Fibroblast of skin of left quadriceps (primary cell): ENCODE measurements around the gene ITK.

ENCODE experiments used
- DNase-seq, 2 experiments: peaks; one replicate each; pipeline ENCODE4 v3.0.0-alpha.2; 2013; ENCODE audit warnings: low read depth in 2 of 2

ITK gene

DNA sequence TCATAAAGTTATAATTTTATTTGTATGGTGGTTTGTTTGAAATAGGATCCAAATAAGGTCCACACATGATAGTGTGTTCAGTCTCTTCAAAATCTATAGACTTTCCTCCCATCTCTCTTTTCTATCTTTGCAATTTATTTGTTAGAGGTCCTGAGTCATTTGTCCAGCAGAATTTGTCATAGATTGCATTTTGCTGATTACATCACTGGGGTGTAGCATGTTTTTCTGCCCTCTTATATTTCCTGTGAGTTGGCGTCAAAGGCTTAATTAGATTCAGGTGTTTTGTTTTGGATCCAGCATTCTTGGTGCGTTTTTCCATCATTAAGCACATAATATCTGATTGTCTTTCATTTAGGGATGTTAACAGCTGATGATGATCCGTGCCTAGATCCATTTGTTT, 100.3 kb downstream of the ITK start:
- peak; percentile 75 to 79 for DNase-seq

DNA sequence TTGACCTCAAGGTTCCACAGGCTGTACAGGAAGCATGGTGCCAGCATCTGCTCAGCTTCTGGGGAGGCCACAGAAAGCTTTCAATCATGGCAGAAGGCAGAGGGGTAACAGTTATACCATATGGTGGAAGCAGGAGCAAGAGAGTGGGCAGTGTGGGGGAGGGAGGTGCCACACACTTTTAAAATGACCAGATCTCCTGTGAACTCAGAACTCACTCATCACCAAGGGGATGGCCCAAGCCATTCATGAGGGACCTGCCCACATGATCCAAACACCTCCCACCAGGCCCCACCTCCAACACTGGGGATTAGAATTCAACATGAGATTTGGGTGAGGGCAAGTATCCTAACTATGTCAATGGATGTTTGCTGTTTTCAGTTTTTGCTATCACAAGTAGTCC, 101.5 kb downstream of the ITK start:
- no peak for DNase-seq

DNA sequence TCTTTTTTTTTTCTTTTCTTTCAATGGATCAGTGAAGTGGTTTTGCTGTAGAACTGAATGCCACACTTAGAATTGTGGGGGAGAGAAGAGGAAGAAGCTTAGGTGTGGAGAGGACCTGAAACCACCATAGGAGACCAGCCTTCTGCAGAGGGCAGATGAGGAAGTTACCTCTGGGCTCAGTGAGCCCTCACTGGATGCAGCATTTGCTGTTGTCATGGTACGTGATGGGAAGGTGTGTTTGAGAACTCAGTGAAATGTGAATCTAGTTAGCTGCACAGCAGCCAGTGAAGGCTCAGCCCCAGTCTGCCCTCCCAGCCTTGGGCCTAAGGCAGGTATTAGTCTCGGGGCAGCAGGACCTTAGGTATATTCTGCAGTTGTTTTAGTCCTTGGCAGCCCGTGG, 102.8 kb downstream of the ITK start:
- DNase-seq = no peak

DNA sequence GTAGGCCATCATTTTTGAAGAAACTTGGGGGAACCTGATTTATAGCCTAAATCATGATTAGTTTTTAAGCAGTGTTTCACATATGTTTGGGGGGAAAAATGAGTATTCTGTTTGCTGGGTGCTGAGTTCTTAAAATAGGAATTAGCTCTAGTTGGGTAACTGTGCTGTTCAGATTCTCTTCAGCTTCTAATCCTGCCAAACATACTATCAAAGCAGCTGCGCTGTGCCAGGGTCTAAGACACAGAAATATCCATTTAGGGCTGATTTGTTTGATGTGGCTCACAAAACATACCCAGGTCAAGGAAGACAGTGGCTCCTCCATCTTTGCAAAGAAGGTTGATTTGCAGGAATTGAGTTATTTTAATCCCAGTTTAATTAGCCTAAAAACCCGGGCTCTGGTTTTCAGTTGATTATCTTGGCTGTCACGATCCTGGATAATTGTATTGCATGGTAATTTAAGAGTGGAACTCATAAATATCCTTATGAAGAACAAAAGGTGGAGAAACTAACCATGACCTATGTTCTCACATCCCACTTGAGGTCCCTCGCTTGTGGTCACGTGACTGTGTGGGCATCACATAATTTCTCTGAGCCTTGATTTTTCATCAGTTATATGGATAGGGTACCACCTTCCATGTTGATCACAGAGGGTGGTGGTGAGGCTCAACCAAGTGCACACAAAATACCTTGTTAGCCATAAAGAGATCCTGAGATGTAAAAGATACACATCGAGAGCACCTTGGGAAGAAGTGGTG, 104.0 kb downstream of the ITK start:
- DNase-seq = no peak

DNA sequence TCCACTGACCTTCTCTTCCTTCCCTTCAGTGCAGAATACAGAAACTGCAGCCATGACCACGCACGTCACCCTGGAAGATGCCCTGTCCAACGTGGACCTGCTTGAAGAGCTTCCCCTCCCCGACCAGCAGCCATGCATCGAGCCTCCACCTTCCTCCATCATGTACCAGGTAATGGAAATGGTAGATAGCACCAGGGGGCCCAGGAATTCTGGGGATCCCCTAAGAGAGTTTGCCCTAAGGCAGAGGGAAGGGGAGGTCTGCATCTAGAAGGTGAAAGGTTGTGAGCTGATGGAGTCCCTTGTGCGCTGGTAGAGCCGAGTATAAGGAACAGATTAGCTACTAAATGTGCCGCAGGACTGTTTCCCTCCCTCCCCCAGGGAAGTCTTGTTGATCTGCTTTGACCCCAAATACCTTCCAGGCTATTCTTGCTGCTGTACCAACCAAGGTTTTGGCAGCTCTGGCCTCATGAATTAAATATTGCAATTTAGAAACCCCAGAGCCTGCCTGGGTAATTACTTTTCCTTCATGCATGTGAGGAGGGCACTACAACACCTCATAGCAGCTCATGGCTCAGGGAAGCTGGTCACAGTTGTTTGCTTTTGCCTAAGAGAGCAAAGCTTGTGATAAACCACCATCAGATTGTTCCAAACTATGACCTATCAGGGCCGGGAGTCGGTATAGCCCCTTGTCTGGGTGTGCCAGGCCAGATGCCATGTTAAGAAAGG, 104.8 kb downstream of the ITK start:
- DNase-seq = no peak

DNA sequence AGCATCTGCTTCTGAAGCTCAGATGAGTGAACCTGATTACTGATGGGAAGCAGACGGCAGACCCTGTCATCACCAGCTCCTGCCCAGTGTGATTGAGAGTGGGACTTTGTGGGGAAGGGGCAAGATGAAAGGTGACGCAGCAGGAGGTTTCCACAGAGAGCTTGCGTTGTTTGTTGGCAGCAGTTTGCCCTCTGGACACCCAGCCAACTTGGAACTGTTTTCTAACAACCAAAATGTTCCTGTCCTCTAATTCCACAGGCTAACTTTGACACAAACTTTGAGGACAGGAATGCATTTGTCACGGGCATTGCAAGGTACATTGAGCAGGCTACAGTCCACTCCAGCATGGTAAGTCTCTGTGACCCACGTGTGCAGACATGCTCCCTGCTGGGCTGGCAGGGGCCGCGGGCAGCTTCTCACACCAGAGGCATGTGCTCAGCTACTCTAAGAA, 106.1 kb downstream of the ITK start:
- no peak for DNase-seq

DNA sequence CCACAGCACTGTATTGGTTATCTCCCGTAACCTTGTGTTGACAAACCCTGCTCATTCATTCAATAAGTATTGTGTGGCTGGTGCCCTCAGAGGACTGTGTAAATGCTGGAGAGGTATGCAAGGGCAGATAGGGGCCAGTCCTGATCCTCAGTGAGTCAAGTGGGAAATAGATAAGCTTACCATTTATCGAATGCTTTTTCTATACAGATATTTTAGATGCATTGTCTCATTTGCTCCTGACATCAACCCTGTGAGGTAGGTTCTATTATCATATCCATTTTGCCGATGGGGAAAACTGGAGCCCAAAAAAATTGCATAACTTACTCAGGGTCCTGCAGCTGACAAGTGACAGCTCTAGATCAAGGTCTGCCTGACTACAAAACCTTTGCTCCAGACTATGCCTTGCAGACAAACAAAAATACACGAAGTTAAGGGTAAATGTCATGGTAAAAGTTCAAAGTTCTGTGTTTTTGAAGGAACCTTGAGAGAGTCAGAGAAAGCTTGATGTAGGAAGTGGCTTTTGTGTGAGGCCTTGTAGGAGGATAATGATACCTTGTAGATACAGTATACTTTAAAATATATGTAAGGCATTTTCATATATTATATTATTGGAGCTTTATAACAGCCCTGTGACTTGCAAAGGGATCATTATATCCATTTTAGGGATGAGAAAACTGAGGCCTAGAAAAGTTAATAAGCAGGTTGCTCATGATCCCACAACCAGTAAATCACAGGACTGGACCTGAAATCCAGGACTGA, 107.9 kb downstream of the ITK start:
- no peak for DNase-seq

DNA sequence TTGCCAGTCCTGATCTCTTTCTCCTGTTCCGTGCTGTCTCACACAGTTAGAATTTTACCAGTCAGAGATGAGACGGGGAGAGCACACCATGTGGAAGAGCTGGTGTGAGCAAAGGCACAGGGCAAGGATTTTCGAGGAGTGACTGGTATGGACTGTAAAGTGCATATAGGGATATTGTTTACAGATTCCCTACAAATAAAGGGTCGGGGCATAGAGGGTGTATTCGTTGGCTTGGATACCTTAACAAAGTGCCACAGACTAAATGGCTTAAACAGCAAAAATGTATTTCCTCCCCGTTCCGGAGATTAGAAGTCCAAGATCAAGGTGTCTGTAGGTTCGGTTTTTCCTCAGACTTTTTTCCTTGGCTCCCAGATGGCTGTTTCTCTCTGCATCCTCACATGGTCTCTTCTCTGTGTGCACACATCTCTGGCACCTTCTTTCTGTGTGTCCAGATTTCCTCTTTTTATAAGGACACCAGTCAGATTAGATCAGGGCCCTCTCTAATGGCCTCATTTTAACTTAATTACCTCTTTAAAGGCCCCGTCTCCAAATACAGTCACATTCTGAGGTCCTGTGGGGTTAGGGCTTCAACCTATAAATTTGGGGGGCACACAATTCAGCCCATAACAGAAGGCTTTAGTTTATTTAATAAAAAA, 108.7 kb downstream of the ITK start:
- DNase-seq = no peak

DNA sequence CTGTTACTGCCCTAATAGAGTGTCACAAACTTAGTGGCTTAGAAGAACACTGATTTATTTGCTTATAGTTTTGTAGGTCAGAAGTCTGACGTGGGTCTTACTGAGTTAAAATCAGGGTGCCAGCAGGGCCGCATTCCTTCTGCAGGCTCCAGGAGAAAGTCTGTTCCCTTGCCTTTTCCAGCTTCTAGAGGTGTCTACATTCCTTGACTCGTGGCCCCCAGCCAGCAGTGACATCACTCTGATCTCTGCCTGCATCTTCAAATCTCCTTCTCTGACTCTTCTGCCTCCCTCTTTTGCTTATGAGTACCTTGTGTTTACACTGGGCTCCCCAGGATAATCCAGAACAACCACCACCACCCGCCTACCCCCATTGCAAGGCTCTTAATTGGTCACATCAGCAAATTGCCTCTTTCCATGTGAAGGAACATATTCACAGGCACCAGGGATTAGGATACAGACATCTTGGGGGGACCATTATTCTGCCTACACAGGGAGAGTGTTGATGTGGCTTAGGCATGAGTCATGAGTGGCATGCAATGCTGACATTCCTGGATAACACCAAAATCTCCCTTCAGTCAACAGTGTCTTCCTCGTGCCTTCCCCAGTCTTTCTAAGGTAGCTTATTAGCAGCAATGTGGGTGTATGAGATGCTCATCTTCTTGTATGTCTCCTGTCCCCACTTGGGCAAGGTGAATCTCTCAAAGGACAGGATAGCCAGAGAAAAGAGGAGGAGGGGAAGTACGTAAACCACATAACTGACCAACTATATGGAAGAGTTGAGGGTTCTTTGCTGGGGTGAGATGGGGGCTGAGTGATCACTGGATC, 109.7 kb downstream of the ITK start:
- DNase-seq = peak; percentile 74 to 78

DNA sequence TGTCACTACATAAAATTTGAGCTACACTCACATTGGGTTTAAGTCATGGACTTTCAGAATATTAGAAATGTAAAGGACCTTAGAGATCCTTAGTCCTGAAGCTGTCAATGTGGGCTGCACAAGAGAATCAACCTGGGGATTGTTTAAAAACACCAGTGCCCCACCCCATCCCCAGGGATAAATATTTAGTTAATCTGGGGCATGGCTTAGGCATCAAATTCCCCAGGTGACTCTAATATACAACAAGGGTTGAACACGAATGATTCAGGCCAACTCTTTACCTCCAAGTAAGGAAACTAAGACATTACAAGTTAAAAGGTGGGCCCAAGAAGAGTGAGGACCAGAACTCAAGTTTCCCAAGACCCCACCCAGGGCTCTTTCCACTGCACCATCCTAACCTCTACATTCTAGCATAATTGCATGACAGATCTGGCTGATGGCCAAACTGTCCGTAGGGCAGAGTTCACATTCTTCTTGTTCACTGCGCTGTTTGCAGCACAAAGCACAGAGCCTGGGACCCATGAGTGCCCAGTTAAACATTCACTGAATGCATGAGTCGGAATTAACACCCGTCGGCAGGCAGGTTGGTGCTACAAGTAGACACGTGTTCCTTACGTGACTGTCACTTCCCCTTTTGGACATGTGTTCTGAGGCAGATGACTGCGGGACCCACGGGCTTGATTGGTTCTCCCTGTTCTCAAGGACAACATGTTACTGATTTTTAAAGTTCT, 110.5 kb downstream of the ITK start:
- DNase-seq = no peak

DNA sequence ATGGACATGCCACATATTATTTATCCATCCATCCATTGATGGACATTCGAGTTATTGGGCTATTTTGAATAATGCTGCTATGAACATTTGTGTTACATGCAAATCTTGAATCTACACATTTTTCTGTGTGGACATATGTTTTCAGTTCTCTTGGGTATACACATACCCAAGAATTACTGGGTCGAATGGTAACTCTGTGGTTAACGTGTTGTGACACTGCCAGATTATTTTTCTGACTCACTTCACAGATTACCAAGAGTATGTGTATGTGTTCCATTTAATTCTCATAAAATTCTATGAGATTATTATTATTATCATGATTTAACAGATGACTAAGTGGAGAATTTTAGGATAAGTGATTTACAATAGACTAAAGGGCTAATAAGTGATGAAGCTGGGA, 112.0 kb downstream of the ITK start:
- peak; percentile 21 to 30 for DNase-seq

DNA sequence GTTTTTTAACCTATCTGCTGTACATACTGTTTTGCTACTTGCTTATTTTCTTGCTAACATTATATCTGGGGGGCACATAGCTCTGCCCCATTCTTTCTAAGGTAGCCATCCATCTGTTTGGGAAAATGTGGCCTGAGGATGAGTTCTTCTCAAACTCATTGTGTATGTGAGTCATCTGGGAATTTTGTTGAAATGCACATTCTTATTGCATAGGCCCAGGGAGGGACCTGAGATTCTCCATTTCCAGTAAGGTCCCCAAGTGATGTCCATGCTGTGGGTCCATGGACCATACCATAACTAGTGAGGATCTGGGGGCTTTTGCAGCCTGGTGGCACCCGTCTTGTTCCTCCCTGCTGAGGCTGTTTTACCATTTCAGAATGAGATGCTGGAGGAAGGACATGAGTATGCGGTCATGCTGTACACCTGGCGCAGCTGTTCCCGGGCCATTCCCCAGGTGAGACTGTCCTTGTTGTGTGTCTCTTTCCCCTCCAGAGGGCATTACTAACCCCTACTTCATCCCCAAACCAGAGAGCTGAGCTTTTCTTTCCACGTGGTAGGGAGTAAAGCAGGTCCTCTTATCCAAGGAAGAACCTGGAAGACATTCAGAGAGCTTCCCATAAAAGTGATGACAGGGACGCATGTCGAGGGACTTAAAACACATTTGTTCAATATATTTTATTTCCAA, 113.9 kb downstream of the ITK start:
- no peak for DNase-seq

DNA sequence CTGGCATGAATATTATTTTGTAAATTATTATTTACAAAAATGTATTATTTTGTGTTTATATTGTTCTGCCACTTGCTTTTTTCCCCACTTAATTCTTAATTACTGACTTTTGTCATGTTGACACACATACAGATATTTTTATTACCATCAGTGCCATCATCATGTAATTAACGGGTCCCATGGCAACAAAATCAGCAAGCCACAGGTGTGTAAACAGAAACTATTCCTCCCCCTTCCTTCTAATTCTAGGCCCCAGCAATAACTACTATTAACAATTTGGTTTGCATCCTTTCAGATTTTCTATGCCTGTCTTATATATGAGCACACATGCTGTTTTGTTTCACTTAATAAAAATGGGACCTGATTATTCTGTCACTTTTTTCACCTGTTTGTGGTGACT, 114.6 kb downstream of the ITK start:
- DNase-seq = no peak

DNA sequence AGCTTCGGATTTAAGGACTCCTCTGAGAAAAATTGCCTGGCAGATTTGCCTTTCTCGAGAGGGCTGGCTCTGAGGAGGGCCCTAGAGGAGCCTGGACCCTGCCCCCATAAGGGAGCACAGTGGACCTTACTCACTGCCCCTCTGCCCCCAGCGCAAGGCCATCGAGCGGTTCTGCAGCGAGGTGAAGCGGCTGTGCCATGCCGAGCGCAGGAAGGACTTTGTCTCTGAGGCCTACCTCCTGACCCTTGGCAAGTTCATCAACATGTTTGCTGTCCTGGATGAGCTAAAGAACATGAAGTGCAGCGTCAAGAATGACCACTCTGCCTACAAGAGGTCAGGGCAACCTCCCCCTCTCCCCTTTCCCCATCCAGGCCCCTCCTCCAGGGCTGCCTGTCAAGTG, 119.9 kb downstream of the ITK start:
- no peak for DNase-seq

DNA sequence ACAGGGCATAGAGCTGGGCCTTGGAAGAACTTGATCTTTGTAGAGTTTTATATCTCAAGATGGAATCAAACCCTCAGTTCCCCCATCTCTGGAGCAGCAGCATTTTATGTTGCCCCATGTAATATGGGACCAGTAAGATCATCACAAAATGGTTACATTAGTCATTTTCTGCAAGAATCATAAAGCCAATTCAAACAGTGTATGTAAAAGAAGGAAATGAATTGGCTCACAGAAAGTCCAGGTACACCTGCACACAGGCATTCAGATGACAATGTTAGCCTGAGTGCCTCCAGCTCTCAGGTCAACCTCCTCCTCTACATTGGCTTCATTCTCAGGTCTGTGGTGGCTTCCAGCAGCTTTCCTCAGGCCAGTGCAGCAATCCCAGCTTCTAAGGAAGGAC, 120.4 kb downstream of the ITK start:
- DNase-seq = no peak

DNA sequence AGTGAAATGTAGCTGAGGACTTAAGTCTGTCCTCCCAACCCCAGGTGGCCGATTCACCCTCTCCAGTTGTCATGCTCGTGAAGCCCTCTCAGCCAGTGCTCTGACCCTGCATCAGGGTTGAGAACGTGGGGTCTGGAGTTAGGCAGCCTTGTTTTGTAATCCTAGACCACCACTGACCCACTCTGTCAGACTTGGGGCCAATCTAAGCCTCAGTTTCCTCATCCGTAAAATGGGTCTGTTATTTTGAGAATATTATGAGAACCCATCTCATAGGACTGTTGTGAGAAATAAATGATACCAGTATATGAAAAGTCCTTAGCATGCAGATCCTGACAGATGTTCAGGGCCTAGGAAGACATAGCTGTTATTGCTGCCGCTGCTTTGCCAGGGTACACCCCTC, 122.4 kb downstream of the ITK start:
- no peak for DNase-seq

DNA sequence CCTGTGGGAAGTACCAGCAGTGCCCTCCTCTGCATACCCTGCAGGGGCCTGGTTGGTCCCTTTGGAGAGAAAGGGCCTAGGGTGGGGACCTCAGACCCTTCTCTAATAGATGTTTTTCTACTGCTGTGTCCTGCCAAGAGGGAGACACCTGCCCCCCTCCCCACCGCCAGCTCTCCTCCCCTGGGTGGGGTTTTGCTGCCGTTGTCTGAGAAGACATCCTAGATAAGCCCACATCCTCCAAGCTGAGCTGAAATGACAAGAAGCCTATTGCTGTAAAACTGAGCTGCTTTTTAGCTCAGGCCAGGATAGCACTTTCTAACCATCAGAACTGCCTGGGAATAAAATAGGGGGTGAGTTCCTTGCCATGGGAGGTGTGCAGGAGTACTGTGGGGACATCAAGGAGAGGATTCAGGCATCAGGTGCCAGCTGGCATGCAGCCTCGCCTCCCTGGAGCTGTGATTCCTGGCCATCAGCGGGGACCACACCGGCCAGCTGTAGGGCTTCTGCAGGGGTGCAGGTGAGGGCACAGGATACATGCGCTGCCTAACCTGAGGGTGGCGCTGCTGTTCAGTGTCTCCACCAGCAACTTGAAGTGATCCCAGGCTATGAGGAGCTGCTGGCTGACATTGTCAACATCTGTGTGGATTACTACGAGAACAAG, 123.2 kb downstream of the ITK start:
- no peak for DNase-seq
